NCI-H510A treated with DMSO at 0.1 percent for 48 hours (cell line): ENCODE data around the gene LRMDA.

Experiments used
- DNase-seq: peaks from one replicate; lab custom pipeline; 2025; lab: John Stamatoyannopoulos, UW

LRMDA gene

DNA sequence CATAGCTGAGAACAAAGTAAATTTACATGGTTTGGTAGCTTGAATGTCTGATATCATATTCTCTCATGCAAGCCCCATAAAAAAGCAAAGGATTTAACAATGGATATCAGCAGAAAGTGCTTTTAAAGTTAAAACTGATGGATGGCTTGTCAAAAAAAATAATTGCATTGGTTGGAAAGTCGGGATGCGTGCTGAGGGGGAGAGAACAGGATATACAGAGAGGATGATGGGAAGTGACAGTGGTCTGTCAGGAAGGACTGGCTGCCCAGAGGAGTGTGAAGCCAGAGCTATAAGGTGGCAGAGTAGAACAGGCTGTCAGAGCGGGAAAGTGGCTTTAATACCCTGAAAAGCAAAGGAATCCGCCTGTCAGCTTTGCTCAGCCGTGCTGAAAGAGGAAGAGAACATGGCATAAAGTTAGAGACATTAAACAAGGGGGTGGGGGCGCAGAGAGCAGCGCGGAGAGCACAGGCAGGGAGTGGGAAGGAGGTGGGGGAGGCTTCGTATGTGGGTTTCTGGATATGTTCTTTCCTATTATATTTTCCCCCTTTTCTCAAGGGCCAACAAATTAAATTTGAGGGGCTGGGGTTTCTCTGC is 493.0 kb downstream of the LRMDA start:
- DNase-seq, result no peak

DNA sequence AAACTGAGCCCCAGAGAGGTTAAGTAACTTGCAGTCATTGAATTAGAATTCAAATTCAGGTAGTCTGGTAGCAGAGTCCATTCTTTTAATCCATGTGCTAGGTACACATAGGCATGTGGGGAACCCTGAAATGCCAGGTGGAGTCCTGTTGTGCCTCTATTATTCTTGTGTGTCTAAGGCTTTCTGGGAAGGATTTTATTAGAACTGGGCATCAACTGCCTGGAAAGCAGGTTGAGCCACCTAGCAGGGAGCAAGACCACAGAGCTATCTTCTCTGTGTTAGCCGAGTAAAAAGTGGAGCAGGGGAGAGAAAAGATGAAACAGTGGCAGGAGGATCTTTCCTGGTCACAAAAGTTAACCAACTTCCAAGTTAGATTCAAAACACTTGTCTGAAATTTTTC is 494.6 kb downstream of the LRMDA start:
- DNase-seq, result no peak

DNA sequence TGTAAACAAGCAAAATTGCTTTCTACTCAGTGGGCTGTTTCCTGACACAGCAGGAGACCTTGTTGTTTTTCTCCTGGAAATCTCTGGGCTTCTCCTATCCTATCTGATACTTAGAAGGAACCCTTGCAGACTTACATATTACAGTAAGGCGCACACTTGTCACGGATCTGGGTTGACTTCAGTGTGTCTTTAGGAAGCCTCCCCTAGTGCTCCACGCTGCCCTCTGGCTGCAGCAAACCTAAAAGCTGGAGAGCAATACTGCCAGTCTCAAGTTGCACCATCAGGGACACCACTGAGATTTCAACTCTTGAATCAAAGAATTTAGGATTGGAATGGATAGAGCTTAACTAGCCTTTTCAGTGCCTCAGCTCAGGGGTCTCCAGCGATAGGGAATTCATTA is 495.3 kb downstream of the LRMDA start:
- no peak for DNase-seq

DNA sequence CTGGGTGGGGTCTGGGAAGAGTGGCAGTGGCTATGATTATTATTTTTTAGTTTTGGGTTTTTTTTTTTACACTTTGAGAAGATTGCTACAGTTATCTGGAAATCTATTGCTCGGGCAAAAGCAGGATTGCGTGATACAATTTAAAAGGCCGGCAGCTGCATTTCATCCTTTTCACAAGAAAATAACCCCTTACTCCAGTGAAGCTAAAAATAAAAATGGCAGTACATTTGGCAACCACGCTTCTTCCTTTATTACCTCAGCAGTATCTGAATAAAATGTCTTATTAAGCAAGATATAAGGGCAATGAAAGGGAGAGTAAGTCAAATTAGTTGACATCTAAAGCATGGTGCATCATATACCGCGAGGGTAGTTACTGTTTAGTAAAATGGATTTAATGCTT is 496.8 kb downstream of the LRMDA start:
- DNase-seq, result no peak

DNA sequence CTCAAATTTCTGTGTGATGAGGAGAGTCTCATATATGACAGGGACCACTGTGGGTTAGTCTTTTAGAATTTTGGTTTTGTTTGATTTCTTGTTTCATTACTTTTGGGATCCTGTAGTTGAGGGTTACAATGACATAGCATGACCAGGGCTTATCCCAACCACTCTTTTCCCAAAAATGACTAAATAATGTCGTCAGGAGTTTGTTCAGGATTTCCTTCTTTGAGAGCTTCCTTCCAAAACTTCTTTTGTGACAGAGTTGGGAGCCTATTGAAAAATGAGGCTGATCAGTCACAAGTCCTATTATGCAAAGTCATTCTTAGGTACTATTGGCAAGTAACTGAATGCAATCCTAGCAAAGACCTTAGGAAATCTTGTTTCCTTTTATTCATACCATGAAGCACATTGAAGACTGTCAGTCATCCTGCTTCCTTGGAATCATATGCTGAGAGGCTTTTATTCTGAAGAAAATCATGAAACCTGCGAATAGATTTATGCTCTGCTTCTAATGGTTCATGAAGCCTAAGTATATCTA is 498.3 kb downstream of the LRMDA start:
- no peak for DNase-seq

DNA sequence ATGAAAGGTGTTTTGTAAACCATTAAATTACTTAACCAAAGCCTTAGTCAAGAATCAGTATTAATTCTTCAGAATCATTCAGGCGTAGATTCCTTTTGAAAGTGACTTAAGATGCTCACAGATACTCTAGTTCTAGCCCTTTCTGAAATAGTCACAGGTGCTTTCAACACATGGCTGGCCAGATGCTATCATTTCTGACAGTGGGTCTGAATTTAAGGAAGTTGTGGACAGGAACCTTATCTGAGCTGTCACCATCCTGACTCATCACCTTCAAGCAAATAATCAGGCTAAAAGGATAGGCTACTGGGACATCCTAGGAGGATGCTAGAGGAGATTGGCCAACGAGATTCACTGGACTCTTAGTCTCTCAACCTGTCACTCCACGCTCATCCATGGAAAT is 501.5 kb downstream of the LRMDA start:
- no peak for DNase-seq

DNA sequence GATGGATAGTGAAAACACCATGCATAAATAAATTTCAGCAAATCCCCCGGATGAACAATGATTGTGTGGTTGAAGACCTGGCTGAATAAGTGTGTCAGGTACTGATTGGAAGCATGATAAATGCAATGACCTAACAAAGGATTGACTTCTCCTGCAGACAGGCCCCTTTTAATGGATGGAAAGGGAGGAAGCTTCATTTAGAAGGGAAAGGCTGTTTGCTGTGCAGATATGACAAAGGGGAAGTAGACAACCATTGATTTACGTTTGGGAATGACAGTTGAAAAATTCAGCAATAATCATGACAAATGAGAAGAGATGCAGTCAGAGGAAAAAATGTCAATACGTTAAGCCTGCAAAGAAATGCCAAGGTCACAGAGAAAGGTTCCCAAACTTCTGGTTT is 503.8 kb downstream of the LRMDA start:
- DNase-seq, result no peak

DNA sequence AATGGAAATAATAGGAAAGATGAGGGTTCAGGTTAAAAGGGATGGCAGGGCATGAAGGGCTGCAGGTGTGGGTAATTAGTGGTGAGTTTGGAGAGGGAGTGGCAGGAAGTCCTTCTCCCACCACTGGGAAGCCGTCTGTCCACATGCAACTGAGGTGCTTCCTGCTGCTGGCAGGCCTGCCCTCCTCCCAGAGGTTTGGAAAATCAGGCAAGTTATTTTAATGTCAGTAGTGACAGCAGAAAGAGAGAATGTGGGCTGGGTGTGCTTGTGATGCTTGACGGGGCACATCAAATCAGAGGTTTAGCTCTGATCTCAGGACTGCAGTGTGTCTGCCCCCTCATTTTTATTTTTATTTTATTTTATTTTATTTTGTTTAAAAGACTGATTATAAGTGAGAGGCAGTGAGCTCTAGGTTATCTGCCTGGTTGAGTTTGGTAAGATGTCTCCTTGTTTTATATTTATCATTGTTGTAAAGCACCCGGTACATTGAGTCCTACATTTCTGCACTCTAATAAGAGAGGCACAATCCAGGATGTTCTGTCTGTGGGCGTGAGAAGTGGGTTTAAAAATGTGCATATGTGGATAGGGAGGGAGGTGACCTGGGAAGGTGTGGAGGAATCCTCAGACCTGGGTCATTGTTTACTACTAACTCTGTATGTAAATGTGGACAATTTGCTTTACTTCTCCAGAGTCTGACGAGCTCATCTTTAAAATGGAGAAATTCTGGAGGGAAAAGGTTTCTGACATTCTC is 504.4 kb downstream of the LRMDA start:
- peak; percentile 26 for DNase-seq

DNA sequence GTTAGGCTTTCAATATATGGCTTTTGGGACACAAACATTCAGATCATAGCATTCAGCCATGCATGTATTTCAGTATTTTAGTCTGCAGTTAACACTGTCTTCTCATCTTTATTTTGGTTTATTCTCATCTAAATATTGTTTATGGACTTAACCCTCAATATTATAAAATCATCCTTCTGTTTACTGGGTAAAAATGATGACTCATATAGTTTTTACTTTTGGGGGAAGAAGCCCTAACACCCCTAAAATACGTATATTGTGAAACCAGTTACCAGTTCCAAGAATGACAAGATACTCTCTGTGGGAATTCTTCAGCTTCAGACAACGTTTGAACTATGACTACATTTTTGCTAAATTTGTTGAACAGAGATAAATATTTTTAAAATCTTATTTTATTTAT is 505.4 kb downstream of the LRMDA start:
- no peak for DNase-seq

DNA sequence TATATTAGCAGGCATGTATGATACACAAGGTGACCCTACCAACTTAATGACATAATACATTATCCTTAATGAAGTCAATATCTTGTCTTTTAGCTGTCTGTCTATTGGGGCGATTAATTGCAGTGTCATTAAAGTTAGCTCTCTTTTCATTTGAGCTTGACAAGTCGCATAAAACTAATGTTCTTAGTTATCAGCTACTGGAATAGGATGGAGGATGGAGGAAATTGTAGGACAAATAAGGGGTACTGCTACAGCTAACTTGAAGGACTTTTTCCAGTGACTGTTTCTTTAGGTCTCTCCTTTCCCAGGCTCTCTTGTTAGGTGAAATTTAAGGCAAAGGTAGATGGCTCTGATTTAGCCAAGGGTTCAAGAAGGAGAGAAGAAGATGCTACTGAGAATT is 506.4 kb downstream of the LRMDA start:
- DNase-seq, result no peak

DNA sequence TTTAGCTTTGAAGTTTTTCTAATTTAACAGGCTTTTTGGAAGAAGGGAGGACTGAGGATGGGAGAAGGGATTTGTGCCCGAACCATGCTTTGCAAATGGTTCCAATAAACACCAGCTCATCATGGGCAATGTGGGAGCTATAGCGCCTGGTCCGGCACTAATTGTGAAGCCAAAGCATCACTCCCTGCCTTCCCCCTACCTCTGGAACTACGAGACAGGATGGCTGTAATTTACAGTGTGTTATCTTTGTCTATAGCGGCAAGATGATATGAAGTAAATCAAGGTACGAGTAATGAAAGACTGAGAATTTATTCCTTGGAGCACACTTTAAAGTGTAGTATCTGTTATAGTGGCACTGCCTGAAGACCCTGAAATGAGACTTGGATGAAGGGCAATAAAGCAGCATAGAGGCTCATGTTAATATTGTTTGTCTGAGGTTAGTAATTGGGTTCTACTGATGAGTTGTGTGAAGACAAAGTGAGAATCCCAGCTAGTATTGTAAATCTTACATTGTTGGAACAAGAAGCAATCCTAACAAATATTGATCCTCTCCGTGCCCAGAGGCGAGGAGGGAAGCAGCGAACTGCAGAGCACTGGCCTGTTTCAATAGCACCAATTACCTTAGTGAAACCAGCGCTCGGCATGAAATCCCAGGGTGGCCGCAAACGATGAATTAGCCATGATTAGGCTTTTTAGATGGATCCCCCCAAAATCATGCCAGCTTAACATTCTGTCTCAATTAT is 507.1 kb downstream of the LRMDA start:
- no peak for DNase-seq

DNA sequence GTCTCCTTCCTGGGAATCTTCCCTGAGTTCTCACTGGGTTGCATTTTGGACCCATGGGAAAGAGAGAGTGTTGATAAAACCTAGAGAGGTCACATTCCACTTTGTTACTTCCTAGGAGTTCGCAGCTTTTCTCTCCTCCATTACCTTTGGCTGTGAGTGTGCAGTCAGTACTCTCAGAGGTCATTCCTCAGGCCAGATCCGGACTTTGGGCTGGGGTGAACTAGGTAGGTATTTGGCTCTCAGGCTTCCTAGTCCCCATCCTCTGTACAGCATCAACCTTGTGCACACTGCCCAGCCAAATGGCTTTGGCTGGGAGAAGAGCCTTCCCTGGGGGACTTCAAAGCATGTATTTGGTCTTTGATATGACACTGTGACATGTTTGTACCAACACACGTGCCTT is 508.1 kb downstream of the LRMDA start:
- no peak for DNase-seq

DNA sequence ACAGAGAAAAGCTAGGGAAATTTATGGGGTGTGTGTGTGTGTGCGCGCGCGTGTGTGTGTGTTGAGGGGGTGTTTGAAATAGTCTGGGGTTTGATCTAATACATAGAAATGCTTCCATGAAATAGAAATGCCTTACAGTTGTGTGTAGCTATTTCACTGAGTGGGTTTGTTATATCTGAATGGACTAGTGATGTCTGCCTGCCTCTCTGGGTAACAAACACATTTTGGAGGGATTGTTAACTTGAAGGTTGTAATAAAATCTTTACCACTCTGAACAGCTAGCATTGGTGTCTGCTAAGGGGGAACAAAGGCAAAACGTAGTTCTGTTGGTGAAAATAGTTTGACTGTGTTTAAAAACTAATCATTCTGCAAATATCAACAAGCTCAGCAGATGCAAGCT is 509.3 kb downstream of the LRMDA start:
- no peak for DNase-seq

DNA sequence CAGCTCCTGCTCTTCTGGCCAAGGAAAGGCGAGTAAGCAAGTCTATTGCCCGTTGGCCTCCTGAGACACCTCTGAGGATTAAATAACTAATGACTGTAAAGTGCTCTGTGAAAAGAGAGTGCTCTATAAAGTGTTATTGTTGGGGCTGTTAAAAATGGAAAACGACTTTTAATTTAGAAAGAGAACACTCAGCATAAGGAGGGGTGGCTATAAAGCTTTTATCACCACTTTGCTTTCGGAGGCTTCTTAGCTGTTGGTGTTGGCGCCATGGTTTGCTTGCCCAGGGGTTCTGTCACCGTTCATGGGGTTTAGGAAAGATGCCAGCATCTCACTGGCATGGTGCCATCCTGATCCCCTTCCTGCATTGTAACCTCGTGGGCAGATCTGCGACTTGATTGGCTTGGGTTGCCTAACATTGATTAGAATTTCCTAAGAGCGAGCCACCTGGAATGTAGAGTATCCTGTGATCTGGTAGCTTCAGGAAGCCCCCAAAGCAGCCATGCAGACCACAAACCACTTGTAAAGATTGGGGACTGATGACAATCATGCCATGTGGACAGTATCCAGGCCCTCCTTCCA is 509.9 kb downstream of the LRMDA start:
- DNase-seq, result no peak

DNA sequence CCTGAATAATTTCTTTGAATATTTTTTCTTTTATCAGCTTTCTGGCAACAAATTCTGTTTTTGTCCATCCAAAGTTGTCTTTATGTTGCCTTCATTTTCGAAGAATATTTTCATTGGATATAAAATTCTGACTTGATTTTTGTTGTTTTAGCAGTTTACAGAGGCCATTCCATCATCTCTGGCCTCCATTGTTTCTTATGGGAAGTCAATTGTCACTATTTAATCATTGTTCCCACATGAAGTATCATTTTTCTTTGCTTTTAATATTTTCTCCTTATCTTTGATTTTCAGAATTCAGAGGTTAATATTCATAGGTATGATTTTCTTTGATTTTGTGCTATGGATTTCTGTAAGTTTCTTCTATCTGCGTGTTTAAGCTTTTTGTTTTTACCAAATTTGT is 512.6 kb downstream of the LRMDA start:
- DNase-seq, result no peak

DNA sequence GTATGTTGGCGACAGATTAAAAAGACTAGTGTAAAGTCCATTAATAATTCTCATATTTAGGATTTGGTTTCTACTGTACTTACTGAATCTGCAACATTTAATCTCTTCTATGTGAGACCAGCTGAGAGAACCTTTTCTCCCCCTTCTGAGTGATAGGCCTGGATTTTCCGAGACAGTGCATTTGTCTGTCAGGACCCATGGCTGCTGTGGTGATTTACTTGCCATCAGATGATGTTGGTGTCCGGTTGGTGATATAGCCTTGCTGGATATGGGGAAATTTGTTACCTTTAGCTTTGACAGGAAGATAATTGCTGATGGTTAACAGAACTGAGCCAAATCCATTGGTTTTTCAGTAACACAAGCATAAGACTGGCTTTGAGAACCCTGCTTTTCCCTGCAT is 517.2 kb downstream of the LRMDA start:
- no peak for DNase-seq

DNA sequence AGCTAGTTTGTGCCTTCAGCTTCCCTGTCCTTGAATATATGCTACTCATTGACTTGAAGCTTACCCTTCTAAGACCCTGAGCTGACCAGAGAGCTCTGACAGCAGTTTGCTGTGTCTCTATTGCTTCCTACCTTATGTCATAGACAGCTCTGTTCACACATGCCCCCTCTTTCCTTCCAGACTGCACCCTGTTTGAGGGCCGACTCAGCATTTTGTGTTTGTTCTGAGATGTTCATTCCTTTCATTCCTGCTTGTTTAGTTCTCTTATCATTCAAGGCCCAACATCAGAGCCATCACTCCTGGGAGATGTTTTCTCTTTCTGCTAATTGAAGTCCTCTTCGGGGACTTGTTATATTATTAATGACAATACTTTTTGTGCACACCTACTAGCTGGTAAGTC is 518.9 kb downstream of the LRMDA start:
- no peak for DNase-seq

DNA sequence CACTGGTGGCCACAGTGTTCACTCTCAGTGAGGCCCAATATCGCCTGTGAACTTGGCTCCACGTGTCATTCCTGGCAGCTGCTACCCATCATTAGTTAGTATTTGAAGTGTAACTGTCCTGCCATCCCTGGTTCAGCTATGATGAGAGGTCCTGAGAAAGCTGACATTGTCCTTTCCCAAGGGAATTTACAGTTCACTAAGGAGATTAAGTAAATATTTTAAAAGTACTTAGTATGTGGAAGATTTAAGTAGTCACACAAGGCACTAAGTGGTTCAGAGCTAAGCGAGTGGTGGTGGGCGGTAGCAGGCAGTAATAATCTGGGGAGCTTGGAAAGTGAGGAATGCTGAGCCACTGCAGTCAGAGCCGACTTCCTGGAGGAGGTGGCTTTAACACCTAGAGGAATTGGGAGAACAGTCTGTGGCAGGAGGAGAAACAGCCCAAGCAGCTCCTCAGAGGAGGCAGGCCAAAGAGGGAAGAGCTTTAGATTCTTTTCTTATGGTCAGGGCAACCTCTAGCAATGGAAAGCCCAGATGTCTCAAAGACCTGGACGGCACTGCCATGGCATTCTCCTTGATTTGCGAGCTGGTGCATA is 519.7 kb downstream of the LRMDA start:
- DNase-seq, result no peak

DNA sequence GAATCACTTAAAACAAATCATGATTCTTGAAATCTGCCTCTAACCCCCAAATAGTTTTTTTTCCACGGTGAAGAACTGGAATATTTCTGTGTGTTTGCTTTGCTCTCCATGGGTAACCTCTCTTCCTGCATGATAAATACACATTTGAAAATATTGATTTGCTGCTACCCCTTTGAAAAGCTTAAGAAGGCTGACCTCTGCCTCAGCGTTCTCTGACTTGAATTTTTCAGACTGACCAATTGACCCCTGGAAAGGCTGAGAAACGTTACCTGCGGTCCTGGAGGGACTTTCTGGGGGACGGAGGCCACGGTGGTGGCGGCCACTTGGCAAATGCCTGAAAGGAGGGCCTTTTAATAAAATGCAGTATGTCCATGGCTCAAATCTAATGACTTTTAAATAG is 520.2 kb downstream of the LRMDA start:
- no peak for DNase-seq

DNA sequence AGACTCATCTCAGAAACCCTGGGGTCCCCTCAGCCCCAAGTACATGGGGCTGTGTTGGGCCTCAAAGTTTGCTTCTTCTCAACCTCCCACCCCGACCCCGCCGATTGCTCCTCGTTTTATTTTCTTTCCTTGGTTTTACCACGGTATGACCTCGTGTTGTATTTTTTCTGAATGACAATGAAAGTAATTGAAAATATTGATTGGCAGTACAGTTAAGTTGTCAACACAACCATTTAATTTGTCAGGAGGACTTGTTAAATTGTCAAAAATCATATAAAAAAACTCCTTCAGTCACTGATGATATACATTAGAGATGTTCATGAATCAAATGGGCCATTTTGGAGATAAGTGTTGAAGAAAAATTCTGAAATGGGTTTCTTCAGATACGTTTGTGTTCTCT is 520.7 kb downstream of the LRMDA start:
- no peak for DNase-seq

DNA sequence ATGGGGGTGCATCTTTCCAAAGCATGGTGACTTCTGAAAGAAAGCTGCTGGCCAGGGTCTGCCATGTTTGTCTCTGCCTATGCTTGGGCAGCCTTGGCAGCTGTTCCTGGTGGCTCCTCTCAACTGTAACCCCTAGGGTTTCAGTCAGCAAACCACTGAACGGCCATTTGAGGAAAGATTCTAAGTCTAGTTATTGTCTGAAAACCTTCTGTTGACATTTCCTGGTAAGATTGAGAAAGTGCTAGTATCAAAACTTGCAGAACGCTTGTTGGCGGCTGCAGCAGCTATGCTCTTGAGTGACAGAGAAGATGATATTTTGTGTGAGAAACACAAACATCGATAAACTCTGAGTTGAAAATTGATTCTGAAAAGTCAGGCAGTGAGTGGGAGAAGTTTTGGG is 523.1 kb downstream of the LRMDA start:
- no peak for DNase-seq

DNA sequence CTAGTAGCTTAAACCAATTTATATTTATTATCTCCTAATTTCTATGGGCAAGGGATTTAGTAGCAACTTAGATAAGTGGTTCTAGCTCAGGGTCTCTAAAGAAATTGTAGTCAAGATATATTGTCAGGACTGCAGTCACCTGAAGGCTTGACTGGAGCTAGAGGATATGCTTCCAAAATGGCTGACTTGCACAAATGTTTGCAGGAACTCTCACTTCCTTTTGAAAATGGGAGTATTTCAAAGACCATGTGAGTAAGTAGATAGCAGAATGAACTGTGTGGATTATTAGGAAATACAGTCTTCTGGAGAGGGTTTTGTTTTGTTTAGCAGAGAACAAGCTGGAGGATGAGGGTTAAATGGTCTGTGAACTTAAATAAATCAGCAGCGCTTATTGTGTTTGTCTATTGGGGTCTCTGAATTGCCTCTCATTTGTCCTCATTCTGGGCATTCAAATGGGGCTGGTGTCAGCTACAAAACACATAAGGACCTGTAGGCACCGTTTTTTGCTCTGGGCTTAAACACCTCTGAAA is 524.6 kb downstream of the LRMDA start:
- no peak for DNase-seq
